Activated naive CD8-positive, alpha-beta T cell treated with anti-CD3 and anti-CD28 coated beads, Interleukin-2, amount 50 U/mL, for 24 hours (primary cell): ENCODE data around the gene CDC26.
"Not testable (repeated sequence)": the region's sequence is repeated elsewhere in the genome, so short reads cannot be mapped to it uniquely, and the experiment has no call there.

Experiments used
- ATAC-seq: fragments of 150-1000 bp; cut with Tn5 transposase; one replicate; pipeline ENCODE4 v1.10.0; 2021
- DNase-seq: peaks from one replicate; pipeline ENCODE4 v3.0.0; 2021
- H3K27ac Mint-ChIP-seq: one replicate; pipeline ENCODE4 v1.8.0; 2021; ENCODE audit warnings: mild to moderate bottlenecking, mixed read lengths
- H3K27me3 Mint-ChIP-seq: one replicate; pipeline ENCODE4 v1.8.0; 2021; ENCODE audit warnings: mixed read lengths
- H3K36me3 Mint-ChIP-seq: one replicate; pipeline ENCODE4 v1.8.0; 2021; ENCODE audit warnings: low read depth, mixed read lengths
- H3K4me1 Mint-ChIP-seq: one replicate; pipeline ENCODE4 v1.8.0; 2021; ENCODE audit warnings: mixed read lengths
- H3K4me3 Mint-ChIP-seq: one replicate; pipeline ENCODE4 v1.8.0; 2021; ENCODE audit warnings: mild to moderate bottlenecking, moderate library complexity, mixed read lengths
- H3K9me3 Mint-ChIP-seq: one replicate; pipeline ENCODE4 v1.8.0; 2021; ENCODE audit warnings: mixed read lengths

Gene CDC26

DNA sequence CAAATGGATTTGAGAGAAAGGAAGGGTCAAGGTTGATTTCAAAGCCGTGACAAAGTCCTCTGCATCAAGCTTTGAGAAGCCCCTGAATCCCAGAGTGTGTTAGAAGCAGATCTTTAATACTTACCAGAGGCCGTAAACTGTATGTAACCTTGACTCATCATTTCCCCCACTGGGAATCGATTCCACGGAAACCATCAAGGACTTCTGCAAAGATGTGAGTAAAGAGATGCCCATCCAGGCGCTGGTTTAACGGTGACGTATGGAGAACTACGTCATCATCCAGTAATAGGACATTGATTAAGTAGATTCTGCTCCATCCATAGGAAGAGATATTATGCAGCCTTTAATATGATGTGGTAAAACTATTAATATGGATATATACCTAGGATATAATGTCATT is 26.2 kb upstream of the CDC26 start:
- ATAC-seq (no peak), DNase-seq (no peak)
- no peak overlapping the region for H3K4me3 Mint-ChIP-seq
- H3K27me3 Mint-ChIP-seq, result no peaks in the 10 kb centered on the region
- no peak overlapping the region for H3K27ac Mint-ChIP-seq
- no peaks in the 10 kb centered on the region for H3K36me3 Mint-ChIP-seq
- no peaks in the 10 kb centered on the region for H3K9me3 Mint-ChIP-seq
- H3K4me1 Mint-ChIP-seq, result no peaks in the 10 kb centered on the region

DNA sequence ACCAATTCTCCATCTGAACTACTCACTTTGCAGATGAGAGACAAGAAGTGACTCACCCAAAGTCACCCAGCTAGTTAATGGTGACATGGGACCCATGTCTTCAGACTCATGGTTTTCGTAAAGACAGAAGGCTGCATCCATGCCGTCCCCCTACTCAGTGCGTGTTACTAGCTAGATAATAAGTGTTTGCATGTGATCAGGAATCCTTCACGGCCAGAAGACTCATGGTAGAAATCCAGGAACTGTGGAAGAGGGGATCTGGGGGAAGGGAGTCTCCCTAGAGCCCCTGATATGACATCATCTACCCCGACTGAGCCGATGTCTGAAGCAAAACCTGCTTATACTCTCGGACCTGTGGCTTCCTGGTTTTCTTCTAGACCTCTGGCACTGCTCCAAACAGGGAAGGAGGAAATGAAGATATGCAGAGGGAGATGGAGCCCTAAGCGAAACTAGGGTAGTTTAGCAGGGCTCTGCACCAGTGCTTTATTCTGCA is 24.5 kb upstream of the CDC26 start:
- no peak overlapping the region for H3K4me3 Mint-ChIP-seq
- no peaks in the 10 kb centered on the region for H3K4me1 Mint-ChIP-seq
- ATAC-seq, result no peak
- H3K27me3 Mint-ChIP-seq, result no peaks in the 10 kb centered on the region
- no peaks in the 10 kb centered on the region for H3K9me3 Mint-ChIP-seq
- H3K27ac Mint-ChIP-seq, result no peak overlapping the region
- DNase-seq, result no peak
- H3K36me3 Mint-ChIP-seq, result no peaks in the 10 kb centered on the region

- DNase-seq (no peak), ATAC-seq (no peak)
- H3K9me3 Mint-ChIP-seq, result no peaks in the 10 kb centered on the region
- H3K27me3 Mint-ChIP-seq, result no peaks in the 10 kb centered on the region
- no peak overlapping the region for H3K27ac Mint-ChIP-seq
- no peaks in the 10 kb centered on the region for H3K4me1 Mint-ChIP-seq
- H3K36me3 Mint-ChIP-seq, result no peaks in the 10 kb centered on the region
- H3K4me3 Mint-ChIP-seq, result no peak overlapping the region
Measured at GRCh38 chr9:113298924-113299770, 23.8 kb upstream of the CDC26 start.

DNA sequence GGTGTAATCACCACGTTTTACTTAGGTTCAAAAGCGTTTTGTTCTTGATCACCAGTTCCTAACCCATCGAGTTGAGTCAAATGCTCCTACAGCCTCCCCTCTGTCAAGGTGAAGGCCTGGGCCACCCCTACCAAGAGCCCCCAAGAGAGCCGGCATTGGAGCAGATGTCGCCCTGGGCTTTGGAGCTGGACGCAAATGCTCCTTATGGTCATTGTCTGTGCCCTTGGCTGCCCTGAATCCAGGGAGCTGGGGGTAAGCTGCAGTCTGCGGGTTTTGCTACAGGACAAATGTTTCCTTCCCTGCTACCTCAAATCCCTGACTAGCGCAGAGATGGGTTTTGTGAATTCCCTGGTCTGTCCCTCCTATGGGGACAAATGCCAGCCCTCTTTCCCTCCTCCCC is 22.9 kb upstream of the CDC26 start:
- no peak for DNase-seq
- H3K27me3 Mint-ChIP-seq, result no peaks in the 10 kb centered on the region
- H3K4me1 Mint-ChIP-seq, result no peaks in the 10 kb centered on the region
- ATAC-seq, result no peak
- peaks cover 3% of the 10 kb centered on the region for H3K36me3 Mint-ChIP-seq
- H3K27ac Mint-ChIP-seq, result no peak overlapping the region
- no peak overlapping the region for H3K4me3 Mint-ChIP-seq
- H3K9me3 Mint-ChIP-seq, result no peaks in the 10 kb centered on the region

GRCh38 chr9:113296796-113297558 is 21.6 kb upstream of the CDC26 start:
- Mint-ChIP-seq H3K36me3 (peaks cover 9% of the 10 kb centered on the region), H3K4me3 (no peak overlapping the region), H3K4me1 (no peaks in the 10 kb centered on the region), H3K9me3 (no peaks in the 10 kb centered on the region), H3K27ac (no peak overlapping the region), H3K27me3 (no peaks in the 10 kb centered on the region)
- DNase-seq (no peak), ATAC-seq (no peak)

DNA sequence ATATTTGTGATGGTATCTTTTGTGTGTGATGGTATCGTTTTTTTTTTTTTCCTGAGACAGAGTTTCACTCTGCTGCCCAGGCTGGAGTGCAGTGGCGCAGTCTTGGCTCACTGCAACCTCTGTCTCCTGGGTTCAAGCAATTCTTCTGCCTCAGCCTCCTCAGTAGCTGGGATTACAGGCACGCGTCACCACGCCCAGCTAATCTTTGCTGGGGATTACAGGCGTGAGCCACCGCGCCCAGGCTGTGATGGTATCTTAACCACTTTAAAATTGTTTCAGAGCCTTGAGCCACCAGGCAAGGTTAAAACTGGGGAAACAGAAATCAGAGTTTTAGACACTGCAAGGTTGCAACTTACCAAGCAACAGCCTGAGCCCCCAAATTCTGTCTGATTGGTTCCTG is 20.9 kb upstream of the CDC26 start:
- H3K27me3 Mint-ChIP-seq, H3K27ac Mint-ChIP-seq, ATAC-seq, H3K4me1 Mint-ChIP-seq, DNase-seq, H3K9me3 Mint-ChIP-seq, H3K4me3 Mint-ChIP-seq: not testable (repeated sequence)
- peaks cover 17% of the 10 kb centered on the region for H3K36me3 Mint-ChIP-seq

GRCh38 chr9:113293285-113293878 is 18.0 kb upstream of the CDC26 start:
- DNase-seq (no peak), ATAC-seq (no peak)
- Mint-ChIP-seq H3K4me3 (no peak overlapping the region), H3K36me3 (peaks cover 40% of the 10 kb centered on the region), H3K27me3 (no peaks in the 10 kb centered on the region), H3K4me1 (no peaks in the 10 kb centered on the region), H3K27ac (no peak overlapping the region), H3K9me3 (no peaks in the 10 kb centered on the region)

GRCh38 chr9:113290052-113290607 is 14.8 kb upstream of the CDC26 start:
- Mint-ChIP-seq H3K9me3 (no peaks in the 10 kb centered on the region), H3K4me3 (no peak overlapping the region), H3K27ac (no peak overlapping the region), H3K4me1 (no peaks in the 10 kb centered on the region), H3K36me3 (peaks cover 60% of the 10 kb centered on the region), H3K27me3 (no peaks in the 10 kb centered on the region)
- DNase-seq, result no peak
- ATAC-seq, result no peak

DNA sequence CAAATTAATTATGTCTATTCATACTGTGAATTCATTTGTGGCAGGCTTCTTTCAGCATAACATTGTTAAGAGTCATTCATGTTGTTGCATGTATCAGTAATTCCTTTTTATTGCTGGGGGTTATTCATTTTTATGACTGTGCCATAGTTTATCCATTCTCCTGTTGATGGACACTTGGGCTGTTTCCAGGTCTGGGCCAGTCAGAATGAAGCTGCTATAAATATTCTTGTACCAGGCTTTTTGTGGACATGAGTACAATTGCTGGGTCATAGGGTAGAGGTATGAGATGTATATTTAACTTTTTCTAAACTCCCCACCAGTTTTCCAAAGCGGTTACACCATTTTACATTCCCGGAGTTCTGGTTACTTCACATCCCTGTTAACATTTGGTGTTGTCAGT is 13.7 kb upstream of the CDC26 start:
- Mint-ChIP-seq H3K27me3 (no peaks in the 10 kb centered on the region), H3K4me3 (no peak overlapping the region), H3K4me1 (no peaks in the 10 kb centered on the region), H3K27ac (no peak overlapping the region), H3K9me3 (no peaks in the 10 kb centered on the region), H3K36me3 (peaks cover 69% of the 10 kb centered on the region)
- ATAC-seq (no peak), DNase-seq (no peak)

GRCh38 chr9:113281356-113281755 is 6.0 kb upstream of the CDC26 start:
- H3K9me3 Mint-ChIP-seq, result no peaks in the 10 kb centered on the region
- ATAC-seq (no peak), DNase-seq (no peak)
- H3K27ac Mint-ChIP-seq, result no peak overlapping the region
- no peak overlapping the region for H3K4me3 Mint-ChIP-seq
- peaks cover 73% of the 10 kb centered on the region for H3K36me3 Mint-ChIP-seq
- peaks cover 27% of the 10 kb centered on the region for H3K4me1 Mint-ChIP-seq
- no peaks in the 10 kb centered on the region for H3K27me3 Mint-ChIP-seq

- peak overlapping the region; percentile 46 for H3K4me3 Mint-ChIP-seq
- DNase-seq, result no peak
- H3K36me3 Mint-ChIP-seq, result peaks cover 59% of the 10 kb centered on the region
- H3K9me3 Mint-ChIP-seq, result no peaks in the 10 kb centered on the region
- peak overlapping the region; percentile 43 for H3K27ac Mint-ChIP-seq
- no peaks in the 10 kb centered on the region for H3K27me3 Mint-ChIP-seq
- no peak for ATAC-seq
- H3K4me1 Mint-ChIP-seq, result peaks cover 33% of the 10 kb centered on the region
Measured at GRCh38 chr9:113278840-113279239, 3.5 kb upstream of the CDC26 start.

DNA sequence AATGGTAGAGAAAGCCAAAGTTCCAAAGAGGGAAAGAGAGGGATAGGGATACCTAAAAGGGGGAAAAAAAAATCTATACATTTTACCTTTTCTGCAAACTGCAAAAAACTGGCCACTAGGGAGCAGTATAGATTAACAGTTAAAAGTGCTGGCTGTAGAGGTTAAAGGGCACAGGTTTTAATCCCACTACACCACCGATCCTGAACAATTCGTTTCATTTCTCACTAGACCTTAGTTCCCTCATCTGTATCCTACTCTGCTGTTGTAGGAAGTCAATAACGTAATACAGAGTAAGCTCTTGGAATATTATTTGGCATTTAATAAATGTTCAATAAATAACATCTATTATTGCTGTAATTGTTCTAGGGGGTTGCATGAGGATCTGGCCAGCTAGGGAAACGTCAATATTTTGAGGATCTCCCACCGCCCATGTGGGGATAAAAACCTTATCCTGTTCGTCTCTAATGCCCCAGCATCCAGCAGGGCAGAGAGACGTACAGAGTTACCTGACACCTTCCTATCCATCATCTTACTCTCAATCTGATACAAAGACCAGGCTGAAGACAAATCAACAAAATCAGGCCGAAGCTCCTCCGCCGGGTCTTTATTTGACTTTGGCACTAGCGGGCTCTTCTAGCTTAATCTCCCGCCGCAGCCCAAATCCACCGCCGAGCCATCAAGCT is 757 bp downstream of the CDC26 start:
- peaks cover 36% of the 10 kb centered on the region for H3K36me3 Mint-ChIP-seq

DNA sequence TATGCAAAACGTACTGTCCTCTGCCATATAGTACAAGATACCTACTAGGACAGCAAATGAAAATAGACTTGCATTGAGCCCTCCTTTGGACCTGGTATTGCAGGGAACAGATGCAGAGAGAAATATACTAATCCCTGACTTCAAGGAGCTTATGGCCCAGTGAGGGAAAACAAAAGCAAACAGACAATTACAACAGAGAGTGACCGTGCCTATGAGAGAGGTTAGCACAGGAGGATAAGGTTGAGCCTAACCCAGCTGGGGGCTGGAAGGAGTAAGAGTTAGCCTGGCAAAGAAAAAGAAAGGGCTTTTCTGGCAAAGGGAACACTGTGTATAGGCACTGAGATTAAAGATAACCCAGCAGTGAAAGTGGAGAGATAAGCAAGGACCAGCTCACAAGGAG is 5.5 kb downstream of the CDC26 start:
- Mint-ChIP-seq H3K27ac (no peak overlapping the region), H3K4me3 (no peak overlapping the region), H3K9me3 (no peaks in the 10 kb centered on the region), H3K36me3 (peaks cover 20% of the 10 kb centered on the region), H3K4me1 (peaks cover 11% of the 10 kb centered on the region), H3K27me3 (no peaks in the 10 kb centered on the region)
- no peak for ATAC-seq
- DNase-seq, result no peak

More for the DNA sequence above, 757 bp downstream of the CDC26 start:
- DNase-seq (peak; percentile 14), ATAC-seq (peak; percentile 2)
- Mint-ChIP-seq H3K27ac (no peak overlapping the region), H3K4me1 (peaks cover 25% of the 10 kb centered on the region), H3K4me3 (no peak overlapping the region), H3K9me3 (no peaks in the 10 kb centered on the region), H3K27me3 (no peaks in the 10 kb centered on the region)

- Mint-ChIP-seq H3K36me3 (peaks cover 22% of the 10 kb centered on the region), H3K27me3 (no peaks in the 10 kb centered on the region), H3K9me3 (no peaks in the 10 kb centered on the region), H3K4me1 (peaks cover 11% of the 10 kb centered on the region), H3K27ac (no peak overlapping the region), H3K4me3 (no peak overlapping the region)
- no peak for DNase-seq
- ATAC-seq, result peak; percentile 63
Measured at GRCh38 chr9:113269355-113269754, 6.0 kb downstream of the CDC26 start.
